NB4 (cell line): Measurements from ENCODE around the gene SAMM50.

ENCODE experiments used
- POLR2A ChIP-seq: IDR thresholded peaks from 2 replicates; pipeline ENCODE4 v1.6.1; 2011; ENCODE audit warnings: mild to moderate bottlenecking; ENCODE audit not compliant: insufficient read length; ENCODE audit errors: extremely low read depth
- TF ChIP-seq, protein P1 (sequence below): IDR thresholded peaks from one replicate; pipeline ENCODE4 v1.5.1; 2012; ENCODE audit warnings: low read depth, low read length

DNA sequence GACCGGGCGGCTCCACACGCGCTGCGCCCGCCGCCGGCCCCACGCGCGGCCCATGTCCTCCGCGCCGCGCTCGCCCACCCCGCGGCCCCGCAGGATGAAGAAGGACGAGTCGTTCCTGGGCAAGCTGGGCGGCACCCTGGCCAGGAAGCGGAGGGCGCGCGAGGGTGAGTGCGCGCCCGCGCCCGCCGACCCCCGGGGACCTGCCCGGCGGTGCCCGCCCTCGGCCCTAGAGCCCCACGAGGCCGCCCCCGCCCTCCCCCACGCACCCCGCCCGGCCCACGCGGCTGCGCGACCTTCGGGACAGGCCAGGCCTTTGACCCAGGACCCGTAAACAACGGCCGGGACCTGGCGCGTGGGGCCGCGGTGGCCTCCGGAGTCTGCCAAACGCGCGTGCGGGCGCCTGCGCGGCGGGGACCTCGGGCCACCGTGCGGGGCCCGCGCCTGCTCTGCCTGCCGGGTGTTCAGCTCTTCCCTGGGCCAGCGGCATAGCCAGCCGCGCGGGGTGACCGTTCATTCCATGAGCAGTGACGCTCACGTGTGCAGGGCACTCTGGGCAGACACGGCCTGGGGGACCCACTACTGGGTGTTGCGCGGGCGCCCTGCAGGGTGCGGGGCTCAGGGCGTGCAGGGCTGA, 69.2 kb downstream of the SAMM50 start, which contains the start of gene PARVB:
- TF ChIP-seq, protein P1, sequence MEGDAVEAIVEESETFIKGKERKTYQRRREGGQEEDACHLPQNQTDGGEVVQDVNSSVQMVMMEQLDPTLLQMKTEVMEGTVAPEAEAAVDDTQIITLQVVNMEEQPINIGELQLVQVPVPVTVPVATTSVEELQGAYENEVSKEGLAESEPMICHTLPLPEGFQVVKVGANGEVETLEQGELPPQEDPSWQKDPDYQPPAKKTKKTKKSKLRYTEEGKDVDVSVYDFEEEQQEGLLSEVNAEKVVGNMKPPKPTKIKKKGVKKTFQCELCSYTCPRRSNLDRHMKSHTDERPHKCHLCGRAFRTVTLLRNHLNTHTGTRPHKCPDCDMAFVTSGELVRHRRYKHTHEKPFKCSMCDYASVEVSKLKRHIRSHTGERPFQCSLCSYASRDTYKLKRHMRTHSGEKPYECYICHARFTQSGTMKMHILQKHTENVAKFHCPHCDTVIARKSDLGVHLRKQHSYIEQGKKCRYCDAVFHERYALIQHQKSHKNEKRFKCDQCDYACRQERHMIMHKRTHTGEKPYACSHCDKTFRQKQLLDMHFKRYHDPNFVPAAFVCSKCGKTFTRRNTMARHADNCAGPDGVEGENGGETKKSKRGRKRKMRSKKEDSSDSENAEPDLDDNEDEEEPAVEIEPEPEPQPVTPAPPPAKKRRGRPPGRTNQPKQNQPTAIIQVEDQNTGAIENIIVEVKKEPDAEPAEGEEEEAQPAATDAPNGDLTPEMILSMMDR: no peak
- peak; percentile 27 for TF ChIP-seq POLR2A
